Tibial nerve (tissue), 4 donors: ENCODE measurements around the gene TAF1C. TPM values are rescaled to one million over a fixed set of nuclear protein-coding genes. Genes with fewer than 3 reads are reported as not detected.

Source experiments
- DNase-seq, 2 donors: peaks; one replicate each; pipeline ENCODE4 v3.0.0-alpha.2; 2019; ENCODE audit warnings: low spot score in 2 of 2
- H3K27ac ChIP-seq, 4 donors: fragments of 200-600 bp; sonication (generic) in 3 of 4; one replicate each; pipeline ENCODE4 v1.5.1; 2017 to 2019; ENCODE audit warnings: mild to moderate bottlenecking in 1 of 4
- H3K27me3 ChIP-seq, 2 donors: fragments of 200-600 bp; sonication (generic) in 1 of 2; one replicate each; pipeline versions ENCODE4 v1.5.1 to v1.6.0; 2017 to 2019
- H3K36me3 ChIP-seq, 3 donors: fragments of 200-600 bp; sonication (generic); one replicate each; pipeline ENCODE4 v1.5.1; 2018 to 2019
- H3K4me1 ChIP-seq, 4 donors: fragments of 200-600 bp; sonication (generic) in 3 of 4; one replicate each; pipeline ENCODE4 v1.5.1; 2017 to 2019
- H3K4me3 ChIP-seq, 4 donors: fragments of 200-600 bp; sonication (generic) in 3 of 4; one replicate each; pipeline ENCODE4 v1.5.1; 2017 to 2019; ENCODE audit warnings: mild to moderate bottlenecking in 1 of 4, moderate library complexity in 1 of 4
- H3K9me3 ChIP-seq, 4 donors: fragments of 200-600 bp; sonication (generic) in 3 of 4; one replicate each; pipeline ENCODE4 v1.5.1; 2017 to 2019
- CTCF ChIP-seq, 5 experiments: fragments of 200-600 bp in 3 of 5; fragments of 450-650 bp in 2 of 5; sonication (generic) in 3 of 5; IDR thresholded peaks; one replicate each; pipeline ENCODE4 v1.5.1; 2016 to 2019; ENCODE audit warnings: antibody characterized with exemption in 5 of 5, mild to moderate bottlenecking in 3 of 5, moderate library complexity in 2 of 5
- EP300 ChIP-seq, 2 donors: sonication (generic); formaldehyde crosslinking; IDR thresholded peaks; one replicate each; pipeline ENCODE4 v1.6.1; 2017; ENCODE audit warnings: antibody characterized with exemption in 2 of 2, mild to moderate bottlenecking in 1 of 2
- POLR2A ChIP-seq, 2 donors: fragments of 450-650 bp; IDR thresholded peaks; one replicate each; pipeline ENCODE4 v1.6.1; 2017; ENCODE audit warnings: antibody characterized with exemption in 2 of 2, mild to moderate bottlenecking in 2 of 2, moderate library complexity in 2 of 2
- WGBS, 2 donors: methylation state at CpG; one replicate each; pipeline ENCODE4 v1.1.5; 2018; 5-methylcytosine and 5-hydroxymethylcytosine counted together
- total RNA-seq, 4 donors: library from RNA; depleted of rRNA; stranded (reverse); fragments of >200 nt; gene quantifications; one replicate each; pipeline ENCODE4 v1.1.0, GENCODE V29; 2016

TAF1C gene
- total RNA-seq, 4 donors from 2014 or later = 50.7 to 109 (median 73.9) TPM

- peaks cover 0 to 10% of the 10 kb centered on the region in 2 donors for H3K27me3 ChIP-seq
- TF ChIP-seq POLR2A (IDR thresholded peaks at IDR 0.05) (no peak), EP300 (IDR thresholded peaks at IDR 0.05) (no peak), CTCF (IDR thresholded peaks at IDR 0.05) (no peak)
- DNase-seq = no peak
- H3K4me1 ChIP-seq = peaks cover 0 to 11% (median 0%) of the 10 kb centered on the region in 4 donors
- H3K9me3 ChIP-seq = no peaks in the 10 kb centered on the region
- H3K27ac ChIP-seq = no peak overlapping the region
- H3K4me3 ChIP-seq = no peak overlapping the region
- H3K36me3 ChIP-seq = no peaks in the 10 kb centered on the region
- 89 to 97% methylated on average over 6 of the region's 16 CpGs for WGBS, 2 donors
These were observed 9.2 kb upstream of the TAF1C start for GRCh38 chr16:84196101-84196500.

- WGBS, 2 donors = 17 to 83% methylated on average over 1 to 29 of the region's 38 CpGs
These were observed 8.6 kb upstream of the TAF1C start for GRCh38 chr16:84195201-84196093.

GRCh38 chr16:84194470-84195200 is 7.8 kb upstream of the TAF1C start:
- H3K27ac ChIP-seq = no peak overlapping the region
- H3K9me3 ChIP-seq = no peaks in the 10 kb centered on the region
- WGBS, 2 donors = 64 to 67% methylated on average over 22 to 31 of the region's 34 CpGs
- TF ChIP-seq CTCF (IDR thresholded peaks at IDR 0.05) (no peak), POLR2A (IDR thresholded peaks at IDR 0.05) (no peak), EP300 (IDR thresholded peaks at IDR 0.05) (no peak)
- H3K36me3 ChIP-seq = no peaks in the 10 kb centered on the region
- H3K4me1 ChIP-seq = peaks cover 0 to 11% (median 0%) of the 10 kb centered on the region in 4 donors
- no peak for DNase-seq
- H3K4me3 ChIP-seq = no peak overlapping the region
- H3K27me3 ChIP-seq = peaks cover 0 to 10% of the 10 kb centered on the region in 2 donors

More at GRCh38 chr16:84195201-84196093, 8.6 kb upstream of the TAF1C start:
- no peak for DNase-seq
- Histone ChIP-seq H3K27ac (no peak overlapping the region), H3K9me3 (no peaks in the 10 kb centered on the region), H3K27me3 (peaks cover 0 to 10% of the 10 kb centered on the region in 2 donors), H3K36me3 (no peaks in the 10 kb centered on the region), H3K4me1 (peaks cover 0 to 11% (median 0%) of the 10 kb centered on the region in 4 donors), H3K4me3 (no peak overlapping the region)
- TF ChIP-seq EP300 (IDR thresholded peaks at IDR 0.05) (no peak), CTCF (IDR thresholded peaks at IDR 0.05) (no peak), POLR2A (IDR thresholded peaks at IDR 0.05) (no peak)

- Histone ChIP-seq H3K36me3 (no peaks in the 10 kb centered on the region), H3K9me3 (no peaks in the 10 kb centered on the region), H3K27ac (no peak overlapping the region), H3K27me3 (peaks cover 0 to 10% of the 10 kb centered on the region in 2 donors), H3K4me1 (peaks cover 0 to 8% (median 0%) of the 10 kb centered on the region in 4 donors), H3K4me3 (no peak overlapping the region)
- WGBS, 2 donors = 84 to 88% methylated on average over 11 of the region's 11 CpGs
- DNase-seq = no peak
- TF ChIP-seq CTCF (IDR thresholded peaks at IDR 0.05) = no peak
- no peak for TF ChIP-seq POLR2A (IDR thresholded peaks at IDR 0.05)
- no peak for TF ChIP-seq EP300 (IDR thresholded peaks at IDR 0.05)
These were observed 7.2 kb upstream of the TAF1C start for GRCh38 chr16:84194018-84194417.
